HG03558 (cell line): Measurements from ENCODE around the gene TEAD4.

Source experiments
- ATAC-seq: cut with Tn5 transposase; IDR thresholded peaks from one replicate; pipeline ENCODE4 v1.9.1; 2021; ENCODE audit warnings: moderate number of reproducible peaks; ENCODE audit not compliant: unreplicated experiment; ENCODE audit errors: extremely low read depth

Gene TEAD4

GRCh38 chr12:2959505-2960389 lies 550 bp downstream of the TEAD4 start:
- no peak for ATAC-seq

- no peak for ATAC-seq
Measured at GRCh38 chr12:2960390-2960956, 1.3 kb downstream of the TEAD4 start.

GRCh38 chr12:2960996-2961616 lies 1.9 kb downstream of the TEAD4 start:
- ATAC-seq: no peak

GRCh38 chr12:2961705-2962104 lies 2.5 kb downstream of the TEAD4 start:
- ATAC-seq: no peak

- ATAC-seq: no peak
Measured at GRCh38 chr12:2963154-2963759, 4.1 kb downstream of the TEAD4 start.

- no peak for ATAC-seq
Measured at GRCh38 chr12:2963760-2964292, 4.6 kb downstream of the TEAD4 start.

GRCh38 chr12:2967651-2968050 lies 8.5 kb downstream of the TEAD4 start:
- ATAC-seq: no peak

GRCh38 chr12:2970744-2971143 lies 11.5 kb downstream of the TEAD4 start:
- ATAC-seq: no peak

GRCh38 chr12:2973566-2973965 lies 14.4 kb downstream of the TEAD4 start:
- ATAC-seq: no peak

GRCh38 chr12:2974560-2974971 lies 15.4 kb downstream of the TEAD4 start:
- ATAC-seq: no peak

GRCh38 chr12:2976581-2976996 lies 17.4 kb downstream of the TEAD4 start:
- no peak for ATAC-seq

- ATAC-seq: no peak
Measured at GRCh38 chr12:2977776-2978175, 18.6 kb downstream of the TEAD4 start.

GRCh38 chr12:2979806-2980205 lies 20.6 kb downstream of the TEAD4 start:
- ATAC-seq: no peak

GRCh38 chr12:2980630-2981029 lies 21.4 kb downstream of the TEAD4 start:
- no peak for ATAC-seq

GRCh38 chr12:2982361-2982760 lies 23.2 kb downstream of the TEAD4 start:
- ATAC-seq: no peak

GRCh38 chr12:2984249-2984648 lies 25.1 kb downstream of the TEAD4 start:
- ATAC-seq: no peak

GRCh38 chr12:2984698-2985097 lies 25.5 kb downstream of the TEAD4 start:
- no peak for ATAC-seq

GRCh38 chr12:2986876-2987275 lies 27.7 kb downstream of the TEAD4 start:
- no peak for ATAC-seq

GRCh38 chr12:2988494-2988893 lies 29.3 kb downstream of the TEAD4 start:
- ATAC-seq: no peak

GRCh38 chr12:2992724-2993123 lies 33.5 kb downstream of the TEAD4 start:
- no peak for ATAC-seq
